ENCODE data around the gene TMEM240. TPM values are rescaled to one million over a fixed set of nuclear protein-coding genes. Genes with fewer than 3 reads are reported as not detected.
"Not testable (repeated sequence)": the region's sequence is repeated elsewhere in the genome, so short reads cannot be mapped to it uniquely, and the experiment has no call there.

Gene TMEM240
- total RNA-seq, 4 donors from 2014 or later: 4.0 to 27.3 (median 5.1) TPM; not detected in 1

DNA sequence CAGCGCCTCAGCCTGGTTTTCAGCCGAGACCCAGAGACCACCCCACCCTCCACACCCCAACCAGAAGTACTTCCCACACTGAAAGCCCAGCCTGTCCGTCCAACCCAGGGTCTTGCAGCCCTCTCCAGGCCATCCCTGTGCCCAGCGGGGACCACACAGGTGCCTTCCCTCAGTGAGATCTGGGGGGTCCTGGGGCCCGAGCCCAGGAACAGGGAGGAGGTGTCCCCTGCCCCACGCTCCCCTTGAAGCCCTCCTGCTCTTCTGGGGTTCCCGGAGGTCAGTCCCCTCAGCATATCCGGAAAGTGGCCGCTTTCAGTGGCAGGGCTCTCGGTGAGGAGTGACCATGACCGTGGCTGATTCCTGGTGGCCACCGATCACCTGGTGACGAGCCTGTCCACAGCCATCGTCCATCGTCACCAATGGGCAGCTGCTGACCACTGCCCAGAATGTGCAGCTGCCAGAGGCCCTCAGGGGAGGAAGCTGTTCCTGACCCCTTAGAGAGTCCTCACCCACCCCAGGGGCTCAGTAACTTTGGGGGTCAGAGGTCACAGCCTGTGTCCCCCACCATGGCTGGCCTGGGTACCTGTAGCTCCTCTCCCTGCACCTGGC lies 3.4 kb downstream of the TMEM240 start:
- no peaks in the 10 kb centered on the region for H3K27me3 ChIP-seq
- no peak overlapping the region for H3K27ac ChIP-seq
- DNase-seq (ENCODE audit: low spot score in 2 of 2): no peak
- peaks cover 0 to 22% (median 9%) of the 10 kb centered on the region in 4 donors for H3K4me1 ChIP-seq
- H3K36me3 ChIP-seq: peaks cover 0 to 66% (median 3%) of the 10 kb centered on the region in 3 donors
- no peak overlapping the region for H3K4me3 ChIP-seq
- 83% methylated on average over 8 to 9 of the region's 15 CpGs for WGBS, 2 donors
- no peak for TF ChIP-seq POLR2A (IDR thresholded peaks at IDR 0.05)
- TF ChIP-seq, protein P1, sequence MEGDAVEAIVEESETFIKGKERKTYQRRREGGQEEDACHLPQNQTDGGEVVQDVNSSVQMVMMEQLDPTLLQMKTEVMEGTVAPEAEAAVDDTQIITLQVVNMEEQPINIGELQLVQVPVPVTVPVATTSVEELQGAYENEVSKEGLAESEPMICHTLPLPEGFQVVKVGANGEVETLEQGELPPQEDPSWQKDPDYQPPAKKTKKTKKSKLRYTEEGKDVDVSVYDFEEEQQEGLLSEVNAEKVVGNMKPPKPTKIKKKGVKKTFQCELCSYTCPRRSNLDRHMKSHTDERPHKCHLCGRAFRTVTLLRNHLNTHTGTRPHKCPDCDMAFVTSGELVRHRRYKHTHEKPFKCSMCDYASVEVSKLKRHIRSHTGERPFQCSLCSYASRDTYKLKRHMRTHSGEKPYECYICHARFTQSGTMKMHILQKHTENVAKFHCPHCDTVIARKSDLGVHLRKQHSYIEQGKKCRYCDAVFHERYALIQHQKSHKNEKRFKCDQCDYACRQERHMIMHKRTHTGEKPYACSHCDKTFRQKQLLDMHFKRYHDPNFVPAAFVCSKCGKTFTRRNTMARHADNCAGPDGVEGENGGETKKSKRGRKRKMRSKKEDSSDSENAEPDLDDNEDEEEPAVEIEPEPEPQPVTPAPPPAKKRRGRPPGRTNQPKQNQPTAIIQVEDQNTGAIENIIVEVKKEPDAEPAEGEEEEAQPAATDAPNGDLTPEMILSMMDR (IDR thresholded peaks at IDR 0.05): no peak
- TF ChIP-seq EP300 (IDR thresholded peaks at IDR 0.05): no peak
- H3K9me3 ChIP-seq: peaks cover 0 to 11% (median under 1%) of the 10 kb centered on the region in 4 donors

DNA sequence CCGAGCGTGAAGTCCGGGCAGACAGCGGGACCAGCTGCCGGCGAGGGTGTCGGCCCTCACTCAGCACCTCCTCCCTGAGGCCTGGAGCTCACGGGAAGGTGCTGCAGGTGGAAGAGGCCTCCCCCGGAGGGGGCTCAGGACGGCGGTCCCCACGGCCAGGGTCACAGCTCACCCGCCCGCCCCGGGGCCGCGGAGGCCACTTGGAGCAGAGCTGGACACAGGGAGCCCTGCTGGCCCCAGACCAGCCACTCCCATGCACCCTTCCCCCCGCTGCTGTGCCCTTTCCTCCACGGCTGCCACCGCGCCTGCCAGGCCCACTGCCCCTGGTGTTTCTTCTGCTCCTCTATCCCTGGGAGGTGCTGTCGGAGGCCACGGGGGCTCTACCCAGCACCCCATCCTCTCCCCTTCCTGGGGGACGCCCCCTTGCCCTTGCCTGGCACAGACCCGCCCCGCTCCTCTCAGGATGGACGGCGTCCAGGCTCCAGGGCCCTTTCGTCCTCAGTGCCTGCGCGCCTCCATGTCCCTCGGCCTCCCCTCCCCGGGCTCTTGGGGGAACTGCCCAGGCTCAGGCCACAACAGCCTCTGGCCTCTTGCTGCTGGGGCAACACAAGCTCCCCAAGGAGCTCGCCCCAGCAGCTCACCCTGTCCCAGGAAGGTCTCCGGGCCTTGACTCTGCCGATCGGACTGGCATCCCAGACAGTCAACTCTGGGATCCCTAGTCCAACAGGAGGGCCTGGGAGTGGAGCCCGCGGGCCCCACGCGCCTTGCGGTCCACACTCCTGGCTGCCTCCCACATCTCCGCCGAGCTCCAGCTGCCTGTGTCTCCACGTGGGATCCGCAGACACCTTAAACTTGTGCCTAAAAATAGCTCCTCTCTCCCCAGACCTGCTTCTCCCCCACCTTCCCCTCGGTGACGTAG lies 4.1 kb downstream of the TMEM240 start:
- WGBS, 2 donors: 81 to 84% methylated on average over 40 to 47 of the region's 48 CpGs
- no peak for DNase-seq (ENCODE audit: low spot score in 2 of 2)
- no peak overlapping the region for H3K27ac ChIP-seq
- peaks cover 0 to 21% (median 9%) of the 10 kb centered on the region in 4 donors for H3K4me1 ChIP-seq
- H3K36me3 ChIP-seq: peaks cover 0 to 66% (median under 1%) of the 10 kb centered on the region in 3 donors
- no peak overlapping the region for H3K4me3 ChIP-seq
- TF ChIP-seq, protein P1 (IDR thresholded peaks at IDR 0.05): no peak
- TF ChIP-seq EP300 (IDR thresholded peaks at IDR 0.05) (no peak), POLR2A (IDR thresholded peaks at IDR 0.05) (no peak)
- no peaks in the 10 kb centered on the region for H3K27me3 ChIP-seq
- peaks cover 0 to 19% (median 3%) of the 10 kb centered on the region in 4 donors for H3K9me3 ChIP-seq

DNA sequence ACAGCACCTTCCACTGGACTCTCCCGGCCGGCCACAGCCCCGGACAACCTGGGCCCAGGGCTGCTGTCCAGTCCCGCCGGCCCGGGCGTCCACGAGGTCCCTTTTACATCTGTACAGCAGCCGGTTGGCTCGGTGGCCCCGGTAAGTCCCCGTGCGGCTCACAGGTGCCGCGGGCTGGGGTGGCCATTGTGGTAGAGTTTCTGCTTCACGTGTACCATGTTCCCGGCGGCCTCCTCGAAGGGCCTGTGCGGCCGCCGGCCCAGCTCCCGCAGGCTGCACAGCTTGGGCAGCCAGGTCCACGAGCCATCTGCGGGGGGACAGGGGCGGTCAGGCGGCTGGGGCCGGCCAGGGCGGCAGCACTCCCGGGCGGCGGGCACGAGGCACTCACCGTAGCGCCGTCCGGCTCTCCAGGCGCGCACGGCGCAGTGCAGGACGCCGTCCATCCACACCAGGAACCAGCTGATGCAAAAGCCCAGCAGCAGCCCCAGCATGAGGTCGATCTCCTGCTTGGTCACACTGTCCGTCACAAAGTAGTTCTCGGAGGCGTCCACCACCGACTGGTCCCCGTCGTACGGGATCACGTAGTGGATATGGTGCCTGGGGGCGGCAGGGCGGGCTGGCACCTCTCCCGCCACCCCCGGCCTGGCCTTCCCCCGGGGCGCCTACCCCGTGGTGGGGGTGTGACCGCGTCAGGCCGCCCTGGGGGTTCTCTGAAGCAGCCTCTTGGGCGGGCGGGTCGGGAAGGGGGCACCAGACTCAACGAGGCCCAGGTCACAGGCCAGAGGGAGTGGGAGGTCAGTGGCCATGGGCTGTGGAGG lies 5.0 kb downstream of the TMEM240 start:
- H3K4me1 ChIP-seq: peaks cover 0 to 12% (median 5%) of the 10 kb centered on the region in 4 donors
- TF ChIP-seq POLR2A (IDR thresholded peaks at IDR 0.05) (no peak), EP300 (IDR thresholded peaks at IDR 0.05) (no peak)
- TF ChIP-seq, protein P1 (IDR thresholded peaks at IDR 0.05): no peak
- WGBS, 2 donors: 90% methylated on average over 44 to 49 of the region's 66 CpGs
- no peaks in the 10 kb centered on the region for H3K27me3 ChIP-seq
- no peak for DNase-seq (ENCODE audit: low spot score in 2 of 2)
- no peak overlapping the region for H3K4me3 ChIP-seq
- peaks cover 0 to 24% (median 3%) of the 10 kb centered on the region in 4 donors for H3K9me3 ChIP-seq
- peaks cover 0 to 68% (median 0%) of the 10 kb centered on the region in 3 donors for H3K36me3 ChIP-seq
- H3K27ac ChIP-seq: no peak overlapping the region

DNA sequence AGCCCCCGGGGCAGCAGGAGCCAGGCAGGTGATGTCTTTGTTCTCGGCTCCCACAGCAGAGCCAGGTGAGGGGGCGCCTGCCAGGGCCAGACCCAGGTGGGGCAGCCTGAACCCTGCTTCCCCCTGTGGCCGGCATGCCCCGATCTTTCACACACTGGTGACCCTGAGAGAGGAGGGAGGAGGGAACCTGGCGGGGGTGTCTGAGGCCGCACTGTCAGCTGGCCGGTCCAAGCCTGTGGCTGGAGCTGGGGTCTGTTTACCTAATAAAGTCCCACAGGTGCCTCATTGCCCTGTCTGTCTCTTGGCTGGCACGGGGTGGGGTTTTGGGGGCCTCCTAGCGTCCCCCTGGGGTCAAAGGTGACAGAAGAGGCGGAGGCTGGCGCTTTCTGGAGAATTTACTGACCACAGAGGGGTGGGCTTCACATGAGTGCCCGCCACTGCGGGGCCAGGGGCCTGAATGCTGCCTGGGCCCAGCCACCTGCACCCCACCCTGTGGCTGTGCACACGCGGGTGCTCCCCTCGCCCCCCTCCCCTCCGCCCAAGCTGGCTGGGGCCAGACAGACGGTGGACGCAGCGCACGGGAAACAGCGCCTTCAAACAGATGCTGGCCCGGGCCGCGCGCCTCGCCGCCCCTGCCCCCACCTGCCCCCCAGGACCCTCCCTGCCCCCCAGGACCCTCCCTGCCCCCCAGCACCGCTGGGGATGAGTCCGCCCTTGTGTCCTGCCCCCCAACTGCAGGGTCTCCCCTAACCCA lies 5.8 kb downstream of the TMEM240 start:
- no peaks in the 10 kb centered on the region for H3K27me3 ChIP-seq
- H3K4me1 ChIP-seq: peaks cover 0 to 11% (median 4%) of the 10 kb centered on the region in 4 donors
- peaks cover 0 to 75% (median 0%) of the 10 kb centered on the region in 3 donors for H3K36me3 ChIP-seq
- peaks cover 0 to 28% (median 3%) of the 10 kb centered on the region in 4 donors for H3K9me3 ChIP-seq
- H3K4me3 ChIP-seq: no peak overlapping the region
- no peak for DNase-seq (ENCODE audit: low spot score in 2 of 2)
- H3K27ac ChIP-seq: no peak overlapping the region
- WGBS, 2 donors: 84 to 85% methylated on average over 18 to 28 of the region's 31 CpGs
- TF ChIP-seq, protein P1 (IDR thresholded peaks at IDR 0.05): no peak
- TF ChIP-seq POLR2A (IDR thresholded peaks at IDR 0.05) (no peak), EP300 (IDR thresholded peaks at IDR 0.05) (no peak)

- not testable (repeated sequence) for H3K4me1 ChIP-seq; H3K27ac ChIP-seq; H3K27me3 ChIP-seq; DNase-seq (ENCODE audit: low spot score in 2 of 2); H3K4me3 ChIP-seq
- Histone ChIP-seq H3K9me3 (peaks cover 0 to 28% (median 3%) of the 10 kb centered on the region in 4 donors), H3K36me3 (peaks cover 0 to 80% (median 0%) of the 10 kb centered on the region in 3 donors)
- WGBS, 2 donors: 73 to 83% methylated on average over 11 to 18 of the region's 18 CpGs
Observed at GRCh38 chr1:1533894-1534291, 6.5 kb downstream of the TMEM240 start.

DNA sequence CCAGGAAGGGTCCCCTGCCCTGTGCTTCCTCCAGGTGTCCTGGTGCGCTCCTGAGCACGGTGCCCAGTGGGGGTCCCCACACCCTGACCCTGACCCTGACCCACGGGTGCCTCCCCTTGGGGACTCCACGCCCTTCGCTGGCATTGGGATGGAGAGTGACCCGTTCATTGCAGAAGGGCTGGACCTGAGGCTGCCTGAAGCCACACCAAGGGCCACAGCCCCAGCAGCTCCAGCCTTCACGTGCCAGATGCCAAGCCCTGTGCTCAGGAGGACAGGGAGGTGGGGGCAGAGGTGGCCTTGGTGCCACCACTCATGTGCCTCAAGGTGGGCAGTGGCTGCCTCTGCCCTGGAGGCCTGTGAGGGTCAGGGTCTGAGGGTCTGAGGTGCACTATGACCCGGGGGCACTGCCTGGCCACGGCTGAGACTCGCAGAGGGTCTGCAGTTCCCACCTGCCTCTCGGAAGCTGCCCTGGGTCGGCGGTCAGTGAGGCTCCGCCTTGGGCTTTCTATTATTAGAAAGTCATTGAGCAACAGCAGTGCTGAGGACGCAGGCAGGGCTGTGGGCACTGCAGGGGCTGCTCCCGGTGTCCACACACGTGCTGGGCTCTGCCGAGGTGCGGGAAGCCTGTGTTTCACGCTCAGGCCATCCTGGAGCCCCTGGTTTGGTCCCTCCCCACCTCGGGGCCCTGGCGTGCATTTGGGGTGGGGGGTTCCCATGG lies 7.1 kb downstream of the TMEM240 start:
- Histone ChIP-seq H3K36me3 (peaks cover 0 to 83% (median 0%) of the 10 kb centered on the region in 3 donors), H3K9me3 (peaks cover 0 to 28% (median 3%) of the 10 kb centered on the region in 4 donors)
- not testable (repeated sequence) for DNase-seq (ENCODE audit: low spot score in 2 of 2); H3K4me3 ChIP-seq; H3K27me3 ChIP-seq; H3K27ac ChIP-seq; H3K4me1 ChIP-seq
- WGBS, 2 donors: 63 to 87% methylated on average over 11 to 13 of the region's 22 CpGs

All from tibial nerve (tissue), 4 donors.